GM18867 (cell line): ENCODE measurements around the gene GLIPR1L2.
A peak's percentile ranks its signal among the peaks of the same experiment; 100 is the strongest.
"Not testable (repeated sequence)": the region's sequence is repeated elsewhere in the genome, so short reads cannot be mapped to it uniquely, and the experiment has no call there.

Experiments used
- ATAC-seq: cut with Tn5 transposase; IDR thresholded peaks from one replicate; pipeline ENCODE4 v1.9.1; 2021; ENCODE audit warnings: mild to moderate bottlenecking, moderate library complexity; ENCODE audit not compliant: unreplicated experiment

Gene GLIPR1L2

DNA sequence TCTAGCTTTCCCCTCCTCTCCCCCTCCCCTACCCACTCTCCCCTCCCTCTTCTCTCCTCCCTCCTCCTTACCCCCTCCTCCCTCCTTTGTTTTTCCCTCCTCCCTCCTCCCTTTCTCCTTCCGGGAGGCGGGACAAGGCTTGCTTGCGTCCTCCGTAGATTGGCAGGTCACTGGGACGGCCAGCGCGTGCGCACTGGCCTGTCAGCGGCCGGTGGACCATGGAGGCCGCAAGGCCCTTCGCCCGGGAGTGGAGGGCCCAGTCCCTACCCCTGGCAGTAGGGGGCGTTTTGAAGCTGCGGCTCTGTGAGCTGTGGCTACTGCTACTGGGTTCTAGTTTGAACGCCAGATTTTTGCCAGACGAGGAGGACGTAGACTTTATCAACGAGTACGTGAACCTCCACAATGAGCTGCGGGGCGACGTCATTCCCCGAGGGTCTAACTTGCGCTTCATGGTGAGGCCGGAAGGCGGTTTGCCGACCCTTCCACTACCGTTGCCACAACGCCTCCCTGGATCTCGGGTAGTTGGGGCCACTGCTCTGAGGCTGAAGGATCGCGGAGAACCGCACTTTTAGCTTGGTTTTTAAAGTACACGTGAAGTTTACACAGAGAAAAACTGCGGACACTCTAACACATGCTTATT, at the start of gene GLIPR1L2:
Gene GLIPR1L2, plus strand, starts transcription at position 191 of the 640 bp plus-strand sequence. Its CDS starts 28 bp downstream, at position 219.
- ATAC-seq = peak; percentile 98

DNA sequence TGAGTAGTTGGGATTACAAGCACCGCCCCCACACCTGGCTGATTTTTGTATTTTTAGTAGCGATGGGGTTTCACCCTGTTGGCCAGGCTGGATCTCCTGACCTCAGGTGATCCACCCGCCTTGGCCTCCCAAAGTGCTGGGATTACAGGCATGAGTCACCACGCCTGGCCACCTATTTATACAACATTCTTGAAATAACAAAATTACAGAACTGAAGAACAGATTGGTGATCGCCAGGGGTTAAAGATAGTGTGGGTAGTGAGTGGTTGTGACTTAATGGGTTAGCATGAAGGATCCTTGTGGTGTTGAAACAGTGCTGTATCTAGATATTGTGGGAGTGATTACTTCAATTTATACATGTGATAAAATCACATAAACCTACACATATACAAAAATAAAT, 49.0 kb upstream of the GLIPR1L2 start:
- ATAC-seq = no peak

DNA sequence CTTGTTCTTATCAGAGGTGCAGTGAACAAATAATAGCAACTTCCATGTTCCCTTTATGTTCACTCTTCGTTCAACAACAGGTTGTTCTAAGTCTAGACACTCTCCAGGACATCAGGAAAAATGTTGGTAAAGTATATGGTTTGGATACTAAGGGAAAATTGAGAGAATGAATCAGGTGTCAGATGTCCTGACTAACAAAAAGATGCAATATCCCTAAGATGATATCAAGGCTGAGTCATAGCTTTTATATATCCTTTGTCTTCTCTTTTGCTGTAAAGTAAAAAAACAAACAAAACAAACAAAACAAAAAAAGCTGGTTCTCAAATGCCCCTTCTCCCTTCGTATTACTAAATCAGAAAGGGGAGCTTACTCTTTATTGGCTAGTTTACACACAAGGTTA, 45.4 kb upstream of the GLIPR1L2 start:
- ATAC-seq = no peak

DNA sequence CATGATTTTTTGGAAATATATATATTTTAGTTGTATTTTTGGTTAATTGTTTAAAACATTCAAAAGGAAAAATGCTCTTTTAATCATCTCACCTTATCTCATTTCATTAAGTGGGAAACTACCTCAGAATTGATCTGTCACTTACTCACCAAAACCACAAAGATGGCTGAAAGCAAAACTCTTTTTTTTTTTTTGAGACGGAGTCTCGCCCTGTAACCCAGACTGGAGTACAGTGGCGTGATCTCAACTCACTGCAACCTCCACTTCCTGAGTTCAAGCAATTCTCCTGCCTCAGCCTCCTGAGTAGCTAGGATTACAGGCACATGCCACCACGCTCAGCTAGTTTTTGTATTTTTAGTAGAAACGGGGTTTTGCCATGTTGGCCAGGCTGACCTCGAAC, 44.7 kb upstream of the GLIPR1L2 start:
- ATAC-seq = not testable (repeated sequence)

DNA sequence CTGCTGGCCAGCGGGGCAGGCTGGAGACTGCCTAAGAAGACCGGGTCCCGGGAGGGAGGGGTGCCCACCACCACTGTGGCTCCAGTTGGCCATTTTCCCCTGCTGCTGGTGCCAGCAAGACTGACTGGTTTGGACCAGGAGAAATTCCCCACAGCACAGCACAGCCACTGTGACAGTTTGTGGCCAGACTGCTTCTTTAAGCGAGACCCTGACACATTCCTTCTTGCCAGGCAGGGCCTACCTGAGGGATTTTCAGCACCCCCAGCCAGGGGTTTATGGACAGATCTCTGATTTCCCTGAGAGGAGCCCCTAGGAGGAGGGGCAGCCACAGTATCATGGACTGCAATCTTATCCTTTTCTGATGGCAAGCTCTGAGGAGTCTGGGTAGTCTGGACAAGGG, 40.9 kb upstream of the GLIPR1L2 start:
- ATAC-seq = no peak

DNA sequence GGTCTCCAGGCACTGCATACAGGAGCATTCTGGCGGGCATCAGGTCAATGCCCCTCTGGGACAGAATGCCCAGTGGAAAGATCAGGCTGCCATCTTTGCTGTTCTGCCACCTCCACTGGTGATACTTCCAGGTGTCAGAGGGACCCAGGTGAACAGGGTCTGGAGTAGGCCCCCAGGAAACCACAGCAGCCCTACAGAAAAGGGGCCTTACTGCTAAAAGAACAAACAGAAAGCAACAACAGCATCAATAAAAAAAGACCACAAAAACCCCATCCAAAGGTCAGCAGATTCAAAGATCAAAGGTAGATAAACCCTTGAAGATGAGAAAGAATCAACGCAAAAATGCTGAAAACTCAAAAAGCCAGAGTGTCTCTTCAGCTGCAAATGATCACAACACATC, 40.5 kb upstream of the GLIPR1L2 start:
- ATAC-seq = no peak

DNA sequence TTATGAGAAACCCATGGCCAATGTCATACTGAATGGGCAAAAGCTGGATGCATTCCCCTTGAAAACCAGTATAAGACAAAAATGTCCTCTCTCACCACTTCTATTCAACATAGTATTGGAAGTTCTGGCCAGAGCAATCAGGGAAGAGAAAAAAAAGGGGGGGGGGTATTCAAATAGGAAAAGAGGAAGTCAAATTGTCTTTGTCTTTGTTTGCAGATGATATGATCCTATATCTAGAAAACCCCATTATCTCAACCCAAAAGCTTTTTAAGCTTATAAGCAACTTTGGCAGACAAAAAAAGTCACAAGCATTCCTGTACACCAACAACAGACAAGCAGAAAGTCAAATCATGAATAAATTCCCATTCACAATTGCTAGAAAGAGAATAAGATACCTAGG, 36.9 kb upstream of the GLIPR1L2 start:
- no peak for ATAC-seq

DNA sequence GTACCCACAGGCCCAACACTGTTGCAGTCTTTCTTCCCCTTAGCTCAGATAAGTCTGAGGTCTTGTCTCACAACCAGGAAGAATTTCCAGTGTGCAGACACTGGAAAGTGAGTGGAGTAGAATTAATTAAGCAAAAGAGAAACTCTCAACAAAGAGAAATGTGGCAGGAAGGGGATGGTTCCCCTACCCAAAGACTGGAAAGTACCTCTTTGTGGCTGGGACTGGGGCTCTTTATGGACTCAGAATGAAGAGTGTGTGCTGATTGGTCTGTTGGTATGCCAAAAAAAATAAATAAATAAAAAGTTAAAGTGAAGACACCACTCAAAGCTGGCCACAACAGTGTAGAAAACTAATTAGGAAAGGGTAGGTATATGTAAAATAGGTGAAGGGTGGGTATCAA, 30.0 kb upstream of the GLIPR1L2 start:
- ATAC-seq = no peak

DNA sequence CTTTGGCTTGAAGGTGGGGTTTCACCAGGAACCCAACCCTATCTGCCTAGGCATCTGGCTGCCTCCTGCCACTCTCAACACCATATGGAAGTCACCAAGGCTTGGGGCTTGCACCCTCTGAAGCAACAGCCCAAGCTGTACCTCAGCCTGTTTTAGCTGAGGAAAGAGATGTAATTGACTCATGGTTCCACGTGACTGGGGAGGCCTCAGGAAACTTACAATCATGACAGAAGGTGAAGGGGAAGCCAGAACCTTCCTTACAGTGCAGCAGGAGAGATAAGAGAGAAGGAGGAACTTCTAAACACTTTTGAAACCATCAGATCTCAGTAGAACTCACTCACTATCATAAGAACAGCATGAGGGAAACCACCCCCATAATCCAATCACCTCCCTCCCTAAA, 29.5 kb upstream of the GLIPR1L2 start:
- no peak for ATAC-seq

DNA sequence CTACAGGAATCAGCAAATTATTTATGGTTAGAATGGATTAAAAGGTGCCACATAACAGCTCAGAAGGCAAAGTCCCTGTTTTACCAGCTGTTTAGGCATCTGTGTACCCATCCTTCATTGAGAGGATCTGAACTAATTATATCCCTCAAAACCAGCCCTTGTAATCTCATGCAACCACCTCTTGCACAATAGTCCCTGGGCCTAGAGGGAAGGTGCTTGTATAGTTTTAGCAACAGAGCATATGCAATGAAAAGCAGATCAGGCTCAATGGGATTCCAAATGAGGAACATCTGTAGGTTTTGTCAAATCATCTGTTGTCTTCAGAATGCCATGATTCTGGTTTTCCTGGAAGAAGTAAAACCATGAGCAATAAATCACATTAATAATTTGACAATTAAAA, 26.0 kb upstream of the GLIPR1L2 start:
- no peak for ATAC-seq

DNA sequence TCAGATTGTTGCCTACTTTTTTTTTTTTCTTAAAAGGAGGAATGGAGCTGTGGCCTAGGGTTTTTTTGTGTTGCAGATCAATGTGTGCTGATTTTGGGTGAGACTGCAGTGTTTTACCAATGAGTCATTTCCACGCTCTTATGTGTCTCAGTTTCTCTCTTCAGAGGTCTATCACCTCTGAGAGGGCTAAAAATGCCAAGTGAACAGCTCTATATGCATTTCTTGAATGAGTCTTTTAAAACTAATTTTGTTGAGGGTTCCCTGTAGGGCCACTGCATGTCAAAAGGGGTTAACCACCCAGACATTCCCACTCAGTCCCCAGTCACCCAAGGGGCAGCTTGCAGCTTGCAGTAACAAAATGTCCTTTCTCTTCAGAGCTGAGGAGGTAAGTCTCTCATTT, 24.3 kb upstream of the GLIPR1L2 start:
- peak; percentile 91 for ATAC-seq

DNA sequence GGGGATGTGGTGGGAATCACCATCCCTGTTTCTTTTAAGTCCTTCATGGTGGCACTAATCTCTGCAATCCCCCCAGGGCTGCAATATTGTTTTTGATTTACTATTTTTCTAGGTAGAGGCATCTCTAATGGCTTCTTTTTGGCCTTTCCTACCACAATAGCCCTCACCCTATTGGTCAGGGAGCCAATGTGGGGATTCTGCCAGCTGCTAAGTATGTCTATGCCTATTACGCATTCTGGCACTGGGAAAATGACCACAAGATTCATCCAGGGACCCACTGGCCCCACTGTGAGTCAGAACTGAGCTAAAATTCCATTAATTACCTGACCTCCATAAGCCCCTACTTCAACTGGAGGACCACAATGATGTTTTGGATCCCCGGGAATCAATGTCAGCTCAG, 15.9 kb upstream of the GLIPR1L2 start:
- no peak for ATAC-seq

DNA sequence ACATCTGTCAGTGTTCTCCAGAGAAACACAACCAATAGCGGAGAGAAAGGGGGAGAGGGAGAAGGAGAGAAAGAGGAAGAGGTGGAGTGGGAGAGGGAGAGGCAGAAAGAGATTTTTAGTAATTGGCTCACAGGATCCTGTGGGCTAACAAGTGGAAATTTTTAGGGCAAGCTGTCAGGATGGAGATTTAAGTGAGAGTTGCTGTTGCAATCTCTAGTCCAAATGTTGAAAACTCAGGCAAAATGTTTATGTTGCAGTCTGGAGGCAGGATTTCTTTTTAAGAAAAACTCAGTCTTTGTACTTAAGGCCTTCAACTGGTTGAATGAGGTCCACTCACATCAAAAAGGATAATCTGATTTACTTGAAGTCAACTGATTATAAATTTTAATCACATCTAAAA, 12.5 kb upstream of the GLIPR1L2 start:
- ATAC-seq = no peak

DNA sequence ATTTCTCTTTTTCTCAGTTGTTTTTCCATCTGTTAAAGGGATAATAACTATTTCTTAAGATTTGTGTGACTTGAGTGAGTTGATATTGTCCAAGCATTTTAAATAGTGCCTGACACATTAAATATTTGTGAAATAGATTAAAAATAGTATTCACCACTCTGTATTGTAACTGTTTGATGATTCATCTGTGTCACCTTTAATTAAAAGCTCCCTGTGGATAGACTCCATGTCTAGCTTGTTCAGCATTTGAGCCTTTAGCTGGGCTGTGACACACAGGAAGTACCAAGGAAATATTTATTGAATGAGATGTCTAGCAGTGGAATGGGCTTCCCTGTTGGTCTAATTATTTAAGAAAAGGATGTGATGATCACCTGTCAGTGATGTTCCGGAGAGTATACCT, 1.8 kb upstream of the GLIPR1L2 start:
- ATAC-seq = no peak

DNA sequence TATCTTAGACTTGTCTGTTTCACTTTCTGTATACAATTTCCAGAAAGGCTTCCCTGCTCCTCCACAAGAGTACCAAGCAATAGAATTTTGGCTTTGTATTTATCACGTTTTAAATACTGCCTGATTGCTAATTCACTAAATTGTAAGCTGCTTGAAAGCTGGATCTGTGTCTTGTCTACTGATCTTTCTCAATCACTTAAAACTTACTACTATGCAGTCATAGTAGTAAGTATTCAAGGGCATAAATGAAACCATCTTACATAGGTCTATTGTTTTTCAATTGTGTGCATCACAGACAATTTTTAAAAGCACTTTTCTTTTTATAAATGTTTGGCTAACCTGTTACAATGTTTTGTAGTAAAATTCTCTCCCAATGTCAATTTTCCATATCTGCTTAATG, 1.2 kb upstream of the GLIPR1L2 start:
- no peak for ATAC-seq

DNA sequence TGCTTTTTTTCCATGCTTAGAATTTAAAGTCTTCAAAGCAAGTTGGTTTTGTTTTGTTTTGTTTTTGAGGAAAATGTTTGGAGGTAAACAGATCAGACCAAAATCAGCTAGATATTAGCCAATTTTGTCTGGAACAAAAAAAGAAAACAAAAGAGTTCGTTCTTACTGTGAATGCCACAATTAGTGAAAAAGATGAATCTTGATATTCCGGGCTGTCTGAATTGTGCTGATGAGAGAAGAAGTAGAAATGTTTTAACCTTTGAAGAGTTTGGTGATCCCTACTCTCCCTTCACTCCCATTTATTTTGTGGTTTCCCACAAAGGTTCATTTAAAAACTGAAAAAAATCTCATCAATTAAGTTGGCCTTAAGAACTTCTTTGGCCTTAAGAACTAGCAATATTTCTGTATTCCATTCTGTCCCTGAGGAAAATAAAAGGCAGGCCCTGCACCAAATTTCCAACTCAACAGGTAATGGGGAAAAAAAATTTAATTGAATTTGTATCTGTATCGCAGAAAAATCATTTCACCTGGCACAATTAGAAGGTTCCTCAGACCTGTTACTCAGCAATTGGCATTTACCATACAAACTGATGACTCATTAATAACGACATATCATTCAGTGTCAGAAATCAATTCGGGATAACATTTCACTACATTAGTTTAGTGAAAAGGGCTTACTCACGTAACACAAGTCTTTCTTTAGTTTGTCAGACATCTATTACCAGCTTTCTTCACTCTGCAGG, 562 bp upstream of the GLIPR1L2 start:
- no peak for ATAC-seq

DNA sequence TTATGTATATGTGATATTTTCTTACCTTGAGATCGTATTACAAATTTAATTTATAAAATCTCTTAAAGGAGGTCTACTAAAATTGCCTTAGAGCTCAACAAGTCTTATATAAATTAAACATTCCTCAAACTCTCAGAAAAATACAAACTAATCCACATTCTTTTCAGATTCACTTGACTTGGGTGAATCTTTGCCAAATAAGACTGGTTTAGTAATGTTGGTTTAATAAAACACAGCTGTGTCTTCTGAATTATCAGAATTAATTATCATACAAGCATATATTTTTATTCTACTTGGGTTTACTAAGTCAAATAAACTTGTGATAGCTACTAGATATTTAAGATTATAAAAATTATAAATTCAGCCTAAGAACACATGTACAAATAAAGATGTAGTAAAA, 13.3 kb downstream of the GLIPR1L2 start:
- no peak for ATAC-seq

DNA sequence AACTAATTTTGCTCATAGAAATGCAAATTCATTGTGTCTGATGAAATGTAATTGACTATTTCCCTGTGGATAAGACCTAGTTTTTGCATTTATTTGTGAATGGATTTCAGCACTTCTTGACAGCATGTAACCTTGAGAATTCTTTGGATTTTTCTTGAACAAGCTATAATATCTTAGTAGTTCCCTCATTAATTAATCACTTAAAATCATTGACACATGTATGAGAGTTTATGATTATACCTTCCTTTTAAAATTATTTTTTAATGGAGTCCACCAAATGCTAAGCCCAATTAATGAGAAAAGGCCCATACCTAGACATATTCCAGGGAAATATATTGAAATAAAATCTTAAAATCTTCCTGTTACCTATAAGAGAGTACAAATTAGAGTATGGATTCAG, 16.8 kb downstream of the GLIPR1L2 start:
- no peak for ATAC-seq

DNA sequence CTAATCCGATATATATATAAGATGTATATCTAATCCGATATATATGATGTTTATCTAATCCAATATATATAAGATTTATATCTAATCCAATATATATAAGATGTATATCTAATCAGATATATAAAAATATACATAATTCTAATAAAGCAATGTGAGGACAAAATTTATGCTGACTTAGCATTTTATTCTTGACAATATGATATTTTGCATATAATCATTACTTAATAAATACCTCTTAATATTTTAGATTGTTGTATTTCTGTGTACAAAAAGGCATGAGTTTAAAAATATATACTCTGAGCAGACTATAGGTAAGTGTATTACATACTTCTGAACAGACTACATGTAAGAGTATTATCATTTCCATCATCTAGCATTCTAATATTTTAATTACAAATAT, 18.9 kb downstream of the GLIPR1L2 start:
- no peak for ATAC-seq

DNA sequence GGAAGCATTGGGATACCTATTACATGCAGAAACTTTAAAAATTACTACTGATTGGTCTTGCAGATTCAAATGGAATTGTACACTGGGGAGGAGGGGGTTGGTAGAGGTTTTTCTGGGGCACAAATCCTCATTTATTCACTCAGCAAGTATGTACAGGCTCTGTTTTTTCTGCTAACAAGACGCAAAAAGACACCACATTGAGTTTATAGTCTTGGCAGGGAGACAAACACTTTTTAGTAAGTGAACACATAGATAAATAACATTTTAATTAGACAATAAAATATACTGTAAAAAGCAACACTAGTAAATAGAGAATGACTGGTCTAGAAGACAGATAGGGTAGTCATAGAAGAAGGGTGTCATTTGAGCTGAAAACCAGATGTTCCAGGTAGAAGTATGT, 23.8 kb downstream of the GLIPR1L2 start:
- no peak for ATAC-seq

DNA sequence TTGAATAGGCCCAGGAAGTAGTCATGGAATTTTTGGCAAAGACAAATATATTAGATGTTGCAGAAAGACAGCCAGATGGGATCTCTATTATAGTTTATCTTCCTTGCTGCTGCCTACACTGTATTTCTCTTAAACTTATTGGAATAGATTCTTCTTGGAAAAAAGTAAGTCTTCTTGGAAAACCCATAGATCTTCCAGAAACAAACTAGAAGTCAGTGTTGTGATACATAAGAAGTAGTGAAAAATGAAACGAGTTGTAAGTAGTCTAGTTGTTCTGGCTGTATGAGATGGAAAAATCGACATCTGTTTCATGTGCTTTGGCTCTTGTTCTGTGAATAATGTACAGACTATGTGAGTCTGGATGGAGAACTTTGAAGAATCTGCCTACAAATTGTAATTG, 29.0 kb downstream of the GLIPR1L2 start:
- ATAC-seq = no peak

DNA sequence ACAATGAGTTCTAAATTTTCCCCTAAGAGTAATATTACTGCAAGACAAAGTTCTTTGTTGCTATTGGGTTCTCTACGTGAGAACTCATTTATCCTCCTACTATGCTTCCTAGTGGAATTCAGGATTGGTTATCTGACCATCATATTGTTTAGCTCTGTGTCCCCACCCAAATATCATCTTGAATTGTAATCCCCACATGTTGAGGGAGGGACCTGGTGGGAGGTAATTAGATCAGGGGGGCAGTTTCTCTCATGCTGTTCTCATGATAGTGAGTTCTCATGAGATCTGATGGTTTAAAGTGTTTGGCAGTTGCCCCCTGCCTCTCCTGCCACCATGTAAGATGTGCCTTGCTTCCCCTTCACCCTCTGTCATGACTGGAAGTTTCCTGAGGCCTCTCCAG, 36.6 kb downstream of the GLIPR1L2 start:
- no peak for ATAC-seq

DNA sequence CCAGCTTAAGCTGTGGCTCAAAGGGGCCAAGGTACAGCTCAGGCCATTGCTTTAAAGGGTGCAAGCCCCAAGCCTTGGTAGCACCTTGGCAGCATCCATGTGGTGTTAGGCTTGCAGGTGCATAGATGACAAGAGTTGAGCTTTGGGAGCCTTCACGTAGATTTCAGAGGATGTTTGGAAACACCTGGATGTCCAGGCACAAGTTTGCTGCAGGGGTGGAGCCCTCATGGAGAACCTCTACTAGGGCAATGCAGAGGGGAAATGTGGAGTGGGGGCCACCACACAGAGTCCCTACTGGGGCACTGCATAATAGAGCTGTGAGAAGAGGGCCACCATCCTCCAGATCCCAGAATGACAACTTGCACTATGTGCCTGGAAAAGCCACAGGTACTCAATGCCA, 37.9 kb downstream of the GLIPR1L2 start:
- ATAC-seq = no peak
